ENCODE data around the gene CRISP1.

DNA sequence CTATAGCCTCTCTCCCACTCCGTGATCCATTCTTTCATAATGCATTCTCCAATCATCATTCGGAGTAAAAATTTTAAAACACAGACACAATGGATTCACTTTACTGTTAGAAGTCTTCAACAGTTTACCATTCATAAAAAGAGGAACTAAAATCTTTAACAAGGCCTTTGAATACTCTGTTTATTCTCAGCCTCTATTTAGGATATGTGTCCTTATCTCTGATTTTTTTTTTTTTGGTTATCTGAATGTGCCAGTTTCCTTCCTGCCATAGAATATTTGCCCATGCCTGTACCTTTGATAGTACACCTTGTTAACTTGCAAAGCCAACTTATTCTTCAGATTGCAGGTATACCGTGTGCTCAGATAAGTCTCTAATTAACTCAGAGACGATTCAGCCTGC is 11.1 kb downstream of the CRISP1 start:
- TF ChIP-seq CTCF (IDR thresholded peaks at IDR 0.05) (no peak), POLR2A (IDR thresholded peaks at IDR 0.05) (no peak), POLR2AphosphoS5 (IDR thresholded peaks at IDR 0.05) (no peak), EP300 (IDR thresholded peaks at IDR 0.05) (no peak)

Data from sigmoid colon (tissue), 4 donors.